Measurements from ENCODE around the gene FUCA1. TPM values are rescaled to one million over a fixed set of nuclear protein-coding genes. Genes with fewer than 3 reads are reported as not detected.

FUCA1 gene
- total RNA-seq, 2 experiments from 2014 or later: 3.6 to 4.1 TPM

DNA sequence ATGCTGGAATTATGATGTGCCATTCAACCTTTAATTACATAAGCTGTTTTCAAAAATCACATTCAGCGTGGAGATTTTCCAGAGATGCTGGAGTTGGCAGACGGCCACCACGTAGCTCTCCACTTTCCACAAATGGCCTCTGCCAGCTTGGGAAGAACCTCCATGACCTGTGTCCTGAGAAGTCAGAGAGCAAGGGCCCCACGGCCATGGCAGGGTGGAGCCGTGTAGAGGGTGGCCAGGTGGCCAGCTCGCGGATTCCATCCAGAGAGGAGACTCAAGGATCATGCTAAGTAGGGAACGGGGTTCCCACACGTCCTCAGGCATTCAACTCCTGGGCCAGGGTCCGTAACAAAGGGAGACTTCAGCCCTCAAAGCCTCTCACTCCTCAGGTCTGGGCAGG is 66.2 kb downstream of the FUCA1 start:
- peak overlapping the region in 1 of 2 donors; percentile 78 for H3K27ac ChIP-seq (ENCODE audit: low read depth in 1 of 2, low read length in 2 of 2)
- TF ChIP-seq, protein P1, sequence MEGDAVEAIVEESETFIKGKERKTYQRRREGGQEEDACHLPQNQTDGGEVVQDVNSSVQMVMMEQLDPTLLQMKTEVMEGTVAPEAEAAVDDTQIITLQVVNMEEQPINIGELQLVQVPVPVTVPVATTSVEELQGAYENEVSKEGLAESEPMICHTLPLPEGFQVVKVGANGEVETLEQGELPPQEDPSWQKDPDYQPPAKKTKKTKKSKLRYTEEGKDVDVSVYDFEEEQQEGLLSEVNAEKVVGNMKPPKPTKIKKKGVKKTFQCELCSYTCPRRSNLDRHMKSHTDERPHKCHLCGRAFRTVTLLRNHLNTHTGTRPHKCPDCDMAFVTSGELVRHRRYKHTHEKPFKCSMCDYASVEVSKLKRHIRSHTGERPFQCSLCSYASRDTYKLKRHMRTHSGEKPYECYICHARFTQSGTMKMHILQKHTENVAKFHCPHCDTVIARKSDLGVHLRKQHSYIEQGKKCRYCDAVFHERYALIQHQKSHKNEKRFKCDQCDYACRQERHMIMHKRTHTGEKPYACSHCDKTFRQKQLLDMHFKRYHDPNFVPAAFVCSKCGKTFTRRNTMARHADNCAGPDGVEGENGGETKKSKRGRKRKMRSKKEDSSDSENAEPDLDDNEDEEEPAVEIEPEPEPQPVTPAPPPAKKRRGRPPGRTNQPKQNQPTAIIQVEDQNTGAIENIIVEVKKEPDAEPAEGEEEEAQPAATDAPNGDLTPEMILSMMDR (IDR thresholded peaks at IDR 0.05): no peak
- CTCF ChIA-PET: interaction anchor here (1.4 to 4.3 kb wide), 3 partner anchors 8 to 30 kb away, joined by 3 to 13 read pairs (median 12); no protein-coding TSS in a partner anchor
- Mint-ChIP-seq H3K4me1 (ENCODE audit: low read depth) (peaks cover 14% of the 10 kb centered on the region), H3K4me3 (peak overlapping the region; percentile 97), H3K36me3 (ENCODE audit: low read depth) (peaks cover 18% of the 10 kb centered on the region), H3K9me3 (no peaks in the 10 kb centered on the region), H3K27ac (peak overlapping the region; percentile 92), H3K27me3 (no peaks in the 10 kb centered on the region)
- no peak overlapping the region for H3K4me3 ChIP-seq (ENCODE audit: low read length)
- H3K9me3 ChIP-seq (ENCODE audit: control insufficient read depth in 1 of 2, insufficient read depth in 1 of 2, low read length in 2 of 2): no peaks in the 10 kb centered on the region
- POLR2A ChIA-PET: interaction anchor here (0.9 to 4.9 kb wide), 8 partner anchors 8 to 66 kb away, joined by 3 to 40 read pairs (median 5); partner anchors contain the start of genes ELOA, FUCA1, HMGCL and LYPLA2
- no peak for DNase-seq
- H3K4me1 ChIP-seq (ENCODE audit: insufficient read depth, low read length): peaks cover 27% of the 10 kb centered on the region
- intact Hi-C loops (cut with DNase I, micrococcal nuclease): loop anchor here in 1 of 2 experiments (2.0 to 10.0 kb wide), 5 partner anchors 23 to 437 kb away; partner anchors contain the start of genes ELOA, HMGCL, PNRC2 and ZNF436
- peaks cover 10% of the 10 kb centered on the region for H3K36me3 ChIP-seq (ENCODE audit: insufficient read depth, low read length)
- no peak for ATAC-seq (ENCODE audit: poor library complexity)
- H3K27me3 ChIP-seq (ENCODE audit: control insufficient read depth in 1 of 2, insufficient read depth in 2 of 2, low read length in 2 of 2): no peaks in the 10 kb centered on the region

DNA sequence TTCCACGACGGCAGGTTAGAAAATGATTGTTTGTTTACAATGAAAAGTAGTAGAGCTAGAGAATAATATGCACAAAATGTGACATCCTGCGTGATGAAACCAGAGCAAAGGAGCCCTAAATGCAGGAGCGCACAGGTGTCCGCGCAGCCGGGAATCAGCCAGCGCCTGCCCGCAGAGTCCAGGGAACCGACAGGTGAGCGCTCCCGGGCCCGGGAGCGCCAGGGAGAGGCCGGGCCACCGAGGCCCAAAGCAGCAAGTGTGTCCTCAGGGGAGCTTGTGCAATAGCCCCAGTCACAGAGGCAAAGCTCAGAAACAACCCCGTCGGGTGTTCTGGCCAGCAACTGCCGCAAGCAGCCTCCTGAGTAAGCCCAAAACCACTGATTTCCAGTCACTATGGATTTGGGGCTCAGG is 66.7 kb downstream of the FUCA1 start:
- Histone ChIP-seq H3K4me3 (ENCODE audit: low read length) (peak overlapping the region; percentile 81), H3K27me3 (ENCODE audit: control insufficient read depth in 1 of 2, insufficient read depth in 2 of 2, low read length in 2 of 2) (no peaks in the 10 kb centered on the region), H3K4me1 (ENCODE audit: insufficient read depth, low read length) (peaks cover 27% of the 10 kb centered on the region), H3K36me3 (ENCODE audit: insufficient read depth, low read length) (peaks cover 14% of the 10 kb centered on the region), H3K9me3 (ENCODE audit: control insufficient read depth in 1 of 2, insufficient read depth in 1 of 2, low read length in 2 of 2) (no peaks in the 10 kb centered on the region), H3K27ac (ENCODE audit: low read depth in 1 of 2, low read length in 2 of 2) (peak overlapping the region; percentile 78 to 82)
- peak in 1 of 14 experiments; percentile 38 for DNase-seq
- Mint-ChIP-seq H3K4me1 (ENCODE audit: low read depth) (peaks cover 14% of the 10 kb centered on the region), H3K9me3 (no peaks in the 10 kb centered on the region), H3K4me3 (peak overlapping the region; percentile 97), H3K36me3 (ENCODE audit: low read depth) (peaks cover 23% of the 10 kb centered on the region), H3K27me3 (no peaks in the 10 kb centered on the region), H3K27ac (peak overlapping the region; percentile 92)
- CTCF ChIA-PET: interaction anchor here (1.4 to 4.3 kb wide), 3 partner anchors 9 to 30 kb away, joined by 3 to 13 read pairs (median 12); no protein-coding TSS in a partner anchor
- no peak for ATAC-seq (ENCODE audit: poor library complexity)
- TF ChIP-seq, protein P1 (IDR thresholded peaks at IDR 0.05): no peak
- POLR2A ChIA-PET: interaction anchor here (0.6 to 4.9 kb wide), 14 partner anchors 8 to 457 kb away, joined by 3 to 40 read pairs (median 4); partner anchors contain the start of genes ELOA, FUCA1, HMGCL and HNRNPR
- intact Hi-C loops (cut with DNase I, micrococcal nuclease): loop anchor here in 1 of 2 experiments (2.0 to 10.0 kb wide), 4 partner anchors 36 to 437 kb away; partner anchors contain the start of genes ELOA, PNRC2 and ZNF436

DNA sequence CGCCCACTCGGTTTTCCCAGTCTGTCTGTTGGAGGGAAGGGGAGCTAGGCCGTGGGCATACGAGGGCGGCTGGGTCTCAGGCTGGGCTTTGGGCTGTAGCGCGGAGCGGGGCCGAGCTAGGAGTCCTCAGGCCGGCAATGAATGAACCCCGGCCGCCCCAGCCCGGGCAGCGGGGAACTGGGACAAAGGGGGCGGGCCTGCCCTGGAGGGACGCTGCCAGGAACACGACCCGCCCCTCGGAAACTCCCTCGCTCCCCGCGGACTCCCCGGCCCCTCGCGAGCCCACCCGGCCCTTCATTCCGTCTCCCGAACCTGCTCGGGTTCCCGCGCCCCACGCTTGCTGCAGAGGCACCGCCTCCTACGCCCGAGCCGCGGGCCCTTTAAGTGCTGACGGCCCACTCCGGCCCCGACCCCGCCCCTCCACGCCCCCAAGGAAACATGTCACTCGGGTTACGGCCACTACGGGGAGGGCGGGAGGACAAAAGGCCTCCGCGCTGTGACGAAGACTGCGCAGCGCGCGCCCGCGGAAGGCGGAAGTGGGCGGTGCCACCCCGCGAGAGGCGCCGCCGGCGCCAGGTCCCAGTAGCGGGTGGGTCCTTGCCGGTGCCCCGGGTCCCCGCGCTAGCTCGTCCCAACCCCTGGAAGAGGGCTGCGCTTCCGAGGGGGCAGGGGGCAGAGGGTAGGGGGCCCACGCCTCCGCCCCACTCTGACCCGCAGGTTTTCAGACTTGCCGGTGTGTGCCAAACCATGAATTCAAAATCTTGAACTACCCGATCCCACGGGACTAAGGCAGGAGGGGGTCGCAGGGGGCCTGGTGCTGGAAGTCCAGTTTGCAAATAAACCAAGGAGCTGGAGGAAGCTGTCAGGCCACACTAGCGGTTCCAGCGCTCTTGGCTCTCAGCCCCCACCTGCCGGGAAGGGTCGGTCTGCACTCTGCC is 67.4 kb downstream of the FUCA1 start, which contains the start of gene GALE:
GALE (minus strand) TSS at position 355 of the 938 bp plus-strand sequence. CDS start 1,747 bp downstream, outside the sequence.
- Mint-ChIP-seq H3K9me3 (no peaks in the 10 kb centered on the region), H3K27ac (peak within 1 kb of the TSS; percentile 92), H3K27me3 (no peaks in the 10 kb centered on the region), H3K4me1 (ENCODE audit: low read depth) (peaks cover 14% of the 10 kb centered on the region), H3K4me3 (peak within 1 kb of the TSS; percentile 97), H3K36me3 (ENCODE audit: low read depth) (peaks cover 23% of the 10 kb centered on the region)
- TF ChIP-seq, protein P1 (IDR thresholded peaks at IDR 0.05): no peak
- ATAC-seq (ENCODE audit: poor library complexity) (peak; percentile 90), DNase-seq (peak; percentile 94 to 99 (median 97))
- CTCF ChIA-PET: interaction anchor here (1.4 to 4.3 kb wide), 3 partner anchors 9 to 29 kb away, joined by 3 to 13 read pairs (median 12); no protein-coding TSS in a partner anchor
- no peaks in the 10 kb centered on the region for H3K27me3 ChIP-seq (ENCODE audit: control insufficient read depth in 1 of 2, insufficient read depth in 2 of 2, low read length in 2 of 2)
- H3K9me3 ChIP-seq (ENCODE audit: control insufficient read depth in 1 of 2, insufficient read depth in 1 of 2, low read length in 2 of 2): no peaks in the 10 kb centered on the region
- intact Hi-C loops (cut with DNase I, micrococcal nuclease): loop anchor here (1.0 to 10.0 kb wide), 6 partner anchors 9 to 436 kb away; partner anchors contain the start of genes ELOA (in 1 of the 2), LYPLA2 (in 1 of the 2), PITHD1 (in 1 of the 2) and PNRC2 (in 1 of the 2)
- peaks cover 17% of the 10 kb centered on the region for H3K36me3 ChIP-seq (ENCODE audit: insufficient read depth, low read length)
- H3K4me3 ChIP-seq (ENCODE audit: low read length): peak within 1 kb of the TSS; percentile 81
- POLR2A ChIA-PET: interaction anchor here (0.6 to 4.9 kb wide), 16 partner anchors 9 to 456 kb away, joined by 3 to 40 read pairs (median 4); partner anchors contain the start of genes ELOA, FUCA1, HMGCL and HNRNPR
- peaks cover 27% of the 10 kb centered on the region for H3K4me1 ChIP-seq (ENCODE audit: insufficient read depth, low read length)
- H3K27ac ChIP-seq (ENCODE audit: low read depth in 1 of 2, low read length in 2 of 2): peak within 1 kb of the TSS; percentile 78 to 82

Data from CD4-positive, alpha-beta T cell (primary cell).